ENCODE data around the gene FCGBP.
A peak's percentile ranks its signal among the peaks of the same experiment; 100 is the strongest.

FCGBP gene

GRCh38 chr19:39934584-39935363 lies at the start of gene FCGBP:
Gene FCGBP (minus strand): TSS chr19:39934634.
- no peak within 1 kb of the TSS for H3K4me3 ChIP-seq (ENCODE audit: low read depth, low read length)
- no peak for TF ChIP-seq CTCF (IDR thresholded peaks at IDR 0.05; ENCODE audit: low read depth, low read length, missing control alignments)
- no peak for DNase-seq (ENCODE audit: low read depth)

- DNase-seq (ENCODE audit: low read depth) = no peak
- TF ChIP-seq CTCF (IDR thresholded peaks at IDR 0.05; ENCODE audit: low read depth, low read length, missing control alignments) = no peak
- H3K4me3 ChIP-seq (ENCODE audit: low read depth, low read length) = no peak overlapping the region
Observed at GRCh38 chr19:39983695-39984300, 49.4 kb upstream of the FCGBP start.

GRCh38 chr19:39982883-39983282 lies 48.4 kb upstream of the FCGBP start:
- TF ChIP-seq CTCF (IDR thresholded peaks at IDR 0.05; ENCODE audit: low read depth, low read length, missing control alignments) = no peak
- H3K4me3 ChIP-seq (ENCODE audit: low read depth, low read length) = no peak overlapping the region
- DNase-seq (ENCODE audit: low read depth) = no peak

- no peak for DNase-seq (ENCODE audit: low read depth)
- no peak for TF ChIP-seq CTCF (IDR thresholded peaks at IDR 0.05; ENCODE audit: low read depth, low read length, missing control alignments)
- no peak overlapping the region for H3K4me3 ChIP-seq (ENCODE audit: low read depth, low read length)
Observed at GRCh38 chr19:39974377-39975155, 40.1 kb upstream of the FCGBP start.

- TF ChIP-seq CTCF (IDR thresholded peaks at IDR 0.05; ENCODE audit: low read depth, low read length, missing control alignments) = no peak
- peak overlapping the region; percentile 89 for H3K4me3 ChIP-seq (ENCODE audit: low read depth, low read length)
- no peak for DNase-seq (ENCODE audit: low read depth)
Observed at GRCh38 chr19:39971380-39972035, 37.1 kb upstream of the FCGBP start.

GRCh38 chr19:39970675-39971379 lies 36.4 kb upstream of the FCGBP start, which contains the start of gene PSMC4:
Gene PSMC4 (plus strand): TSS chr19:39971165. CDS start chr19:39971203, 38 bp downstream.
- peak; percentile 79 for TF ChIP-seq CTCF (IDR thresholded peaks at IDR 0.05; ENCODE audit: low read depth, low read length, missing control alignments)
- H3K4me3 ChIP-seq (ENCODE audit: low read depth, low read length) = peak within 1 kb of the TSS; percentile 89
- peak; percentile 99 for DNase-seq (ENCODE audit: low read depth)

All from GM12864 (cell line).